BLaER1 (cell line): ENCODE data around the gene DHX32.

ENCODE experiments used
- H3K27ac ChIP-seq: shearing (Covaris generic); formaldehyde crosslinking; 2 replicates; pipeline ENCODE4 v1.8.1; 2022
- H3K27me3 ChIP-seq: shearing (Covaris generic); formaldehyde crosslinking; 2 replicates; pipeline ENCODE4 v1.8.1; 2022
- H3K36me3 ChIP-seq: shearing (Covaris generic); formaldehyde crosslinking; 2 replicates; pipeline ENCODE4 v1.8.1; 2022
- H3K4me1 ChIP-seq: shearing (Covaris generic); formaldehyde crosslinking; 2 replicates; pipeline ENCODE4 v1.8.1; 2022
- H3K4me2 ChIP-seq: shearing (Covaris generic); formaldehyde crosslinking; 2 replicates; pipeline ENCODE4 v1.8.1; 2022
- H3K4me3 ChIP-seq: shearing (Covaris generic); formaldehyde crosslinking; 2 replicates; pipeline ENCODE4 v1.8.1; 2022
- H3K9ac ChIP-seq: shearing (Covaris generic); formaldehyde crosslinking; 2 replicates; pipeline ENCODE4 v1.8.1; 2022
- H3K9me3 ChIP-seq: shearing (Covaris generic); formaldehyde crosslinking; 2 replicates; pipeline ENCODE4 v1.8.1; 2022
- H4K20me1 ChIP-seq: shearing (Covaris generic); formaldehyde crosslinking; 2 replicates; pipeline ENCODE4 v1.8.1; 2022
- Cebpa-rat ChIP-seq: shearing (Covaris generic); IDR thresholded peaks from 2 replicates; pipeline ENCODE4 v1.8.1; 2022

The DHX32 gene

DNA sequence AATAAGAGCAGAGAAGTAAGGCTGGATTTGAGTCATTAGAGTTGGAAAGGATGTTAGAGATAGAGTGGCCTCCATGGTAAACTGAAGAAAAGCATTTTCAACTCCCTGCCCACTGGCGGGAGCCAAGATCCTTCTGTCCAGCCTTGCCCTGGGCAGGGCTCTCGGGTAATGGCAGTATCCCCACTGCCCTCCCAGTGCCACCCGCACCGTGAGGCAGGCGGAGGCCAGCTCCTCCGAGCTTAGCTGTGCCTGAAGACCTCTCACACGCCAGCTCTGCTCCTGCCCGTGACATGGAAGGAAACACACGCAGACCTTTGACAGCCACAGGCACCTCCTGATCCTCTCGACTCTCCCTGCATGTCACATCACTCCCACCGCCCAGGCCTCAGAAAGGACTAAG lies 35.5 kb downstream of the DHX32 start:
- peaks cover 88% of the 10 kb centered on the region for H3K36me3 ChIP-seq
- no peak for TF ChIP-seq Cebpa-rat

GRCh38 chr10:125844751-125845221 lies 36.3 kb downstream of the DHX32 start:
- peak overlapping the region; percentile 21; the same call in 1 of the 2 replicates for H3K4me2 ChIP-seq

More for the DNA sequence above, 35.5 kb downstream of the DHX32 start:
- H3K4me3 ChIP-seq, result no peak overlapping the region
- H3K9me3 ChIP-seq, result no peaks in the 10 kb centered on the region
- H3K4me2 ChIP-seq, result no peak overlapping the region
- no peak overlapping the region for H3K27ac ChIP-seq
- H3K9ac ChIP-seq, result no peak overlapping the region
- H4K20me1 ChIP-seq, result peaks cover 13% of the 10 kb centered on the region
- H3K27me3 ChIP-seq, result no peaks in the 10 kb centered on the region
- peaks cover 18% of the 10 kb centered on the region for H3K4me1 ChIP-seq

DNA sequence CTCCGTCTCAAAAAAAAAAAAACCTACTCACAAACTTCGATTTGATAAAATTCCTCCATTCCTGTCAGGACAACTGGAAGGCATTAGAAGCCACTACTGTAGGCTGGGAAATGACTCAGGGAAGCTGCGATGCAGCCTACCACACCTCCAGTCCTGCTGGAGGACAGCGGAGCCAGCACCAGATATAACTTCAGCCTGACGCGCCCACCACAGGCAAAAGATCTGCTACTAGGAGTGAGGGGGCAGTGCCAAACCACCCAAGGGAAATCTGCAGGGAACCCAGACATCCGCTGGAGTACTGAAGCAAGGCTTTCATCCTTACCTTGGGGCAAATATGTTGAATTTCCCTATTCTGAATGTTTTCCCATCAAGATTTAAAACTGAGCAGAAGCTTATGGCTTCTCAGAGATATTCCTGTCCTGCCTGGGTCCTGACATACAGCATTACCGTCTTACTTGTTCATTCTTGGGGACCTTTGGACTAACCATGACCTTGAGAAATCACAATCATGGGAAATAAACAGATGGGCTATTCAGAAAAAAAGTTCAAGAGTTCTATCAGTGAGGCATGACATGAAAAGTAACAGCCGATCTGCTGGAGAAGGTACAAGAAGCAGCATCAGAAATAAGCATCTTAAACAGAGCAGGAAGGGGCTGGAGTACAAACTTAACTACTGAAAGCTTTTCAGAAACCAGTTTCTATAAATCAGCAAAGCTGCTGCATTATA lies 37.3 kb downstream of the DHX32 start:
- Histone ChIP-seq H4K20me1 (peaks cover 13% of the 10 kb centered on the region), H3K4me3 (no peak overlapping the region), H3K4me2 (no peak overlapping the region), H3K27me3 (no peaks in the 10 kb centered on the region), H3K27ac (no peak overlapping the region), H3K9ac (no peak overlapping the region), H3K36me3 (peaks cover 89% of the 10 kb centered on the region), H3K9me3 (no peaks in the 10 kb centered on the region), H3K4me1 (peaks cover 18% of the 10 kb centered on the region)
- no peak for TF ChIP-seq Cebpa-rat

More at GRCh38 chr10:125844751-125845221, 36.3 kb downstream of the DHX32 start:
- peaks cover 18% of the 10 kb centered on the region for H3K4me1 ChIP-seq
- no peak for TF ChIP-seq Cebpa-rat
- H3K36me3 ChIP-seq, result peaks cover 89% of the 10 kb centered on the region
- H4K20me1 ChIP-seq, result peaks cover 13% of the 10 kb centered on the region
- no peak overlapping the region for H3K4me3 ChIP-seq
- H3K27ac ChIP-seq, result no peak overlapping the region
- no peak overlapping the region for H3K9ac ChIP-seq
- no peaks in the 10 kb centered on the region for H3K27me3 ChIP-seq
- H3K9me3 ChIP-seq, result no peaks in the 10 kb centered on the region

GRCh38 chr10:125840955-125841354 lies 40.1 kb downstream of the DHX32 start:
- H3K9ac ChIP-seq, result no peak overlapping the region
- peaks cover 27% of the 10 kb centered on the region for H4K20me1 ChIP-seq
- no peaks in the 10 kb centered on the region for H3K27me3 ChIP-seq
- TF ChIP-seq Cebpa-rat, result no peak
- peaks cover 18% of the 10 kb centered on the region for H3K4me1 ChIP-seq
- no peak overlapping the region for H3K4me3 ChIP-seq
- no peak overlapping the region for H3K27ac ChIP-seq
- no peaks in the 10 kb centered on the region for H3K9me3 ChIP-seq
- H3K36me3 ChIP-seq, result peaks cover 92% of the 10 kb centered on the region
- H3K4me2 ChIP-seq, result no peak overlapping the region

GRCh38 chr10:125840406-125840805 lies 40.7 kb downstream of the DHX32 start:
- H3K9ac ChIP-seq, result no peak overlapping the region
- H3K9me3 ChIP-seq, result no peaks in the 10 kb centered on the region
- no peaks in the 10 kb centered on the region for H3K27me3 ChIP-seq
- no peak overlapping the region for H3K27ac ChIP-seq
- H3K4me1 ChIP-seq, result peaks cover 18% of the 10 kb centered on the region
- H3K4me3 ChIP-seq, result no peak overlapping the region
- H3K4me2 ChIP-seq, result no peak overlapping the region
- TF ChIP-seq Cebpa-rat, result no peak
- peaks cover 92% of the 10 kb centered on the region for H3K36me3 ChIP-seq
- H4K20me1 ChIP-seq, result peaks cover 24% of the 10 kb centered on the region

GRCh38 chr10:125838802-125839575 lies 42.1 kb downstream of the DHX32 start:
- Histone ChIP-seq H3K27me3 (no peaks in the 10 kb centered on the region), H3K4me2 (no peak overlapping the region), H4K20me1 (peaks cover 14% of the 10 kb centered on the region; the same call in 1 of the 2 replicates), H3K4me1 (peaks cover 6% of the 10 kb centered on the region), H3K4me3 (no peak overlapping the region), H3K9me3 (no peaks in the 10 kb centered on the region), H3K36me3 (peaks cover 96% of the 10 kb centered on the region), H3K27ac (no peak overlapping the region), H3K9ac (no peak overlapping the region)
- TF ChIP-seq Cebpa-rat, result no peak

DNA sequence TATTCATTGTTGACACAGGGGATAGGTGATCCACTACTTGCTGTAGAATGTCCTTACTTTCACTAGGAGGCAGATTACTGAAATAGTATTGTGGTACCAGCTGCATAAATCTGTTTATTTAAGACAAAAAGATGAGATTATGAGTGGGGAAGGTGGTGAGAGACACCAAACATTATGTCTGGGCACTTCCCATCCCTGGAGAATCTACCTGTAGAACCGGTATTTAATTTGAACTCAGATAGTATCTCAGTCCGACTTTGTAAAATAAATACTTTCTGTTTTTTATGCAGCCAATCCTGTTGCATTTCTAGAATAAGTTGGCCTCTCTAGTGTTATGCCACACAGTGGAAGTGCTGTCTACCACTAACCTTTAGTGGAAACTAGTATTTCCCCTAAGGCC lies 44.3 kb downstream of the DHX32 start:
- Histone ChIP-seq H3K4me3 (no peak overlapping the region), H3K27ac (no peak overlapping the region), H3K4me1 (no peaks in the 10 kb centered on the region), H3K36me3 (peaks cover 99% of the 10 kb centered on the region), H3K9me3 (no peaks in the 10 kb centered on the region), H3K4me2 (no peak overlapping the region), H4K20me1 (peaks cover 28% of the 10 kb centered on the region; the same call in 1 of the 2 replicates), H3K27me3 (no peaks in the 10 kb centered on the region), H3K9ac (no peak overlapping the region)
- TF ChIP-seq Cebpa-rat, result no peak

DNA sequence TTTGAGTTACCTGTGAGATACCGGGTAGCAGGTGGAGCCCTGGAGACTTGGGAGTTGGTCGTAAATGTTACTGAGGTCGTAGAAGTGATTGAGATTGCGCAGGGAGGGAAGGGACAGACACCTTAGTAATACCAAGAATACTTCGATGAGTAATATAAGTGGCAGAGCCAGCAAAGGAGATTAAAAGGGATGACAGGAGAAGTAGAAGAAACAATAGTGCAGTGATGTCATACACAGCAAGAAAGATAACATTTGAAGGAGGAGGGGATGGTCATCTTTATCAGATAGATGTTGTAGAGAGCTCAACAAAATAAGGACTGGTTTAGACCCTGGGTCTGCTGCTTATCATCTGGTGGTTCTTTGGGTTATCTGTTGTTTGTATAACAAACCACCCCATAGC lies 52.8 kb downstream of the DHX32 start:
- Histone ChIP-seq H3K9me3 (no peaks in the 10 kb centered on the region), H3K4me1 (peaks cover 21% of the 10 kb centered on the region), H3K9ac (no peak overlapping the region), H3K27ac (no peak overlapping the region), H3K4me2 (no peak overlapping the region), H3K27me3 (no peaks in the 10 kb centered on the region), H4K20me1 (peaks cover 80% of the 10 kb centered on the region), H3K36me3 (peaks cover 83% of the 10 kb centered on the region), H3K4me3 (no peak overlapping the region)
- TF ChIP-seq Cebpa-rat, result no peak

DNA sequence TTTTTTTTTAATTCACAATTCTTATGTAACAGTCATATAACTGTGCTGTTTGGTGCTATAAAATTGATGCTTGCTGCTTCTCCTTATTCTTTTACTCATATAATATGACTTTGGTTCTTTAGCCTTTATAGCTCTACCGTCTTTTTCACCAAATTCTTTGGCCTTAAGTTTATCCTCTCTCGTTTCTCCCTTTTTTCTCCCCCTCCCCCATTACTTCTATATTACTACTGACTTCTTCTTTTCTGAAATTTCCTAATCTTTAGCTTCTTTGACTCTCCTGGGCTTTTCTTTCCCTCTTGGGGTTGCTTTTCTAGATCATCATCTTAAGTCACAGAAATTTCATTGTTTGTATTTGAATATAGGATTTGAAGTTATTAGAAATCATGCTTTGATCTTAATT lies 54.0 kb downstream of the DHX32 start:
- Histone ChIP-seq H3K9me3 (no peaks in the 10 kb centered on the region), H3K36me3 (peaks cover 72% of the 10 kb centered on the region), H3K27me3 (no peaks in the 10 kb centered on the region)

DNA sequence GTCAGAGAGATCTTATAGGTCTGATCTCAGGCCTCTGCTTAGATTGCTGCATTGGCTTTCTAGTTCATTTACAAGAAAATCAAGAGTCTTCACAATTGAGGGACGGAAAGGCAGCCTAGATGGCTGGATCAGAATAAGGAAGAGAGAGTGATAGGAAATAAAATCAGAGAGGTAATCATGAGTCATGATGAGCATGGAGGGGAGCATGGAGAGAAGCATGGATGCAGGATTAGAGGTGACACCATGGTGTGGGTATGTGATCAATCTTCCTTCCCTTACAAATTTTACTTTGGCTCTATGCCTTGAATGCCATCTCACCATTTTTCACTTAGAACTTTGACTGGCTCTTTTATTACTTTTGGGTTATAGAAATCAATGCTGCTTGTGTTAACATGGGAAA lies 56.4 kb downstream of the DHX32 start:
- H3K4me1 ChIP-seq, result peaks cover 37% of the 10 kb centered on the region
- H3K27me3 ChIP-seq, result no peaks in the 10 kb centered on the region
- H3K27ac ChIP-seq, result no peak overlapping the region
- no peaks in the 10 kb centered on the region for H3K9me3 ChIP-seq
- no peak for TF ChIP-seq Cebpa-rat
- H3K9ac ChIP-seq, result peak overlapping the region; percentile 97
- H3K36me3 ChIP-seq, result peaks cover 48% of the 10 kb centered on the region
- H3K4me3 ChIP-seq, result peak overlapping the region; percentile 95
- H3K4me2 ChIP-seq, result peak overlapping the region; percentile 86
- H4K20me1 ChIP-seq, result peaks cover 54% of the 10 kb centered on the region

More for the DNA sequence above, 54.0 kb downstream of the DHX32 start:
- peaks cover 26% of the 10 kb centered on the region for H3K4me1 ChIP-seq
- H3K27ac ChIP-seq, result no peak overlapping the region
- H3K4me2 ChIP-seq, result no peak overlapping the region
- peaks cover 69% of the 10 kb centered on the region for H4K20me1 ChIP-seq
- TF ChIP-seq Cebpa-rat, result no peak
- H3K4me3 ChIP-seq, result no peak overlapping the region
- H3K9ac ChIP-seq, result no peak overlapping the region
